ENCODE results near the gene MNS1. TPM values are rescaled to one million over a fixed set of nuclear protein-coding genes. Genes with fewer than 3 reads are reported as not detected.

The MNS1 gene
- total RNA-seq, 1 donor = 2.2 TPM

DNA sequence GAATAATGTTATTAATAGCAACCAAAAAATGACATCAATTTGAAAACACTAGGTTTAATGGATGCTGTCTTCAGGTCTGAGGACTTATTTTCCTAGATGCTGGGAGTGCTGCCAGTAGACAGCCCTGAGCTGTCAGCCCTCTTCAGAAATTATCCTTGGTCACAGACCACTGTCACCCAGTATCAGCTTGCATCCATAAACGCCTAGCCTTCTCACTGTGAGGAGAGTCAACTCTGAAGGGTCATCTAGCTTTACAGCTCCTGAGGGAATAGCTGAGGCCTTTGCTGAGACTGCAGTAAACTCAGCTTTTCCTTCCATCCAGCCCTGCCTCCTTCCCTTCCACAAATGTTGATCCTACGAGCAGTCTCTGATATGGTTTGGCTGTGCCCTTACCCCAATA, 19.4 kb upstream of the MNS1 start:
- Histone ChIP-seq H3K4me2 (ENCODE audit: insufficient read depth, low read length) (no peak overlapping the region), H2AFZ (ENCODE audit: low read length) (peak overlapping the region; percentile 41), H3K4me3 (ENCODE audit: insufficient read depth, low read length) (no peak overlapping the region), H3K27me3 (ENCODE audit: insufficient read depth, low read length) (peaks cover 8% of the 10 kb centered on the region), H3K27ac (ENCODE audit: low read depth, low read length) (no peak overlapping the region), H3K79me2 (ENCODE audit: insufficient read depth, low read length) (no peaks in the 10 kb centered on the region), H3K9me3 (ENCODE audit: low read depth, low read length) (no peaks in the 10 kb centered on the region), H3K36me3 (ENCODE audit: insufficient read depth, low read length) (no peaks in the 10 kb centered on the region), H4K20me1 (ENCODE audit: insufficient read depth, low read length) (no peaks in the 10 kb centered on the region), H3K4me1 (ENCODE audit: insufficient read depth, low read length) (peaks cover 4% of the 10 kb centered on the region)
- DNase-seq (ENCODE audit: insufficient read length, low spot score, missing footprints) = peak; percentile 62
- TF ChIP-seq, protein P1, sequence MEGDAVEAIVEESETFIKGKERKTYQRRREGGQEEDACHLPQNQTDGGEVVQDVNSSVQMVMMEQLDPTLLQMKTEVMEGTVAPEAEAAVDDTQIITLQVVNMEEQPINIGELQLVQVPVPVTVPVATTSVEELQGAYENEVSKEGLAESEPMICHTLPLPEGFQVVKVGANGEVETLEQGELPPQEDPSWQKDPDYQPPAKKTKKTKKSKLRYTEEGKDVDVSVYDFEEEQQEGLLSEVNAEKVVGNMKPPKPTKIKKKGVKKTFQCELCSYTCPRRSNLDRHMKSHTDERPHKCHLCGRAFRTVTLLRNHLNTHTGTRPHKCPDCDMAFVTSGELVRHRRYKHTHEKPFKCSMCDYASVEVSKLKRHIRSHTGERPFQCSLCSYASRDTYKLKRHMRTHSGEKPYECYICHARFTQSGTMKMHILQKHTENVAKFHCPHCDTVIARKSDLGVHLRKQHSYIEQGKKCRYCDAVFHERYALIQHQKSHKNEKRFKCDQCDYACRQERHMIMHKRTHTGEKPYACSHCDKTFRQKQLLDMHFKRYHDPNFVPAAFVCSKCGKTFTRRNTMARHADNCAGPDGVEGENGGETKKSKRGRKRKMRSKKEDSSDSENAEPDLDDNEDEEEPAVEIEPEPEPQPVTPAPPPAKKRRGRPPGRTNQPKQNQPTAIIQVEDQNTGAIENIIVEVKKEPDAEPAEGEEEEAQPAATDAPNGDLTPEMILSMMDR (IDR thresholded peaks at IDR 0.05; ENCODE audit: extremely low read depth, low read depth, low read length) = no peak

DNA sequence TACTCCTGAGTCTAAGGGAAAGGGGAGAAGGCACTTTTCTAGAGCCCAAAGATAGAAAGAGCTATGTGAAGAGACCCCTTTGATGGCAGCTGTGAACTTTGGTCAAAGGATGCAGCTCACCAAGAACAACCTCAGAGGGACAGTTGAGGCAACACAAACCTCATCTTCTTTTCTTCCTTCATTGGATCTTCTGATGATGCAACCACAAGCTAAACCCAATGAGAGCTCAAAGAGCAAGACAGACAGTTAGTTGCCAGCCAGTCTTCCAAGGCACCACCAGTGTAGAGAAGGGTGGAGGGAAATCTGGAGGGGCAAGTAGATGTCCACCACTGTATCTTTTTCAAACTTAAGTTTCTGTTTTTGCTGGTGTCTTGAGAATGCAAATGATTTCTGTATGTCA, 10.4 kb upstream of the MNS1 start:
- no peak overlapping the region for H3K27ac ChIP-seq (ENCODE audit: low read depth, low read length)
- DNase-seq (ENCODE audit: insufficient read length, low spot score, missing footprints) = no peak
- TF ChIP-seq, protein P1 (IDR thresholded peaks at IDR 0.05; ENCODE audit: extremely low read depth, low read depth, low read length) = no peak

DNA sequence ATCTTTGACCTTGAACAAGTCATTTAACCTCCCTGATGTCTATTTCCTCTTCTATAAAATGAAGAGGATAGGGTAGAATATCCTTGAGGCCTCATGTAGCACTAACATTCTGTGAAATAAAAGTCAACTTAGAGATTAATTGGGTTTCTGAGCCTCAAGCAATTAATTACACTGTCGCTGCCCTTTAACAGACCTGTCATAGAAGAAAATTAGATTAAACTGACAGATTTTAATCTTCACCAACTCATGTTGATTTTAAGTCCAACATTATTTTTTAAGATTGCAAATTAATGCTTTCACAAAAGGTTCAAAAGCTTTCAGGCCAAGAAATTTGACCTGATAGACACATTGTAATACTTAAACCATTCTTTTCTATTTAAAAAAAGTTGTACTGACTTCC, 8.1 kb upstream of the MNS1 start:
- Histone ChIP-seq H3K4me3 (ENCODE audit: insufficient read depth, low read length) (no peak overlapping the region), H3K27ac (ENCODE audit: low read depth, low read length) (no peak overlapping the region), H4K20me1 (ENCODE audit: insufficient read depth, low read length) (no peaks in the 10 kb centered on the region), H3K36me3 (ENCODE audit: insufficient read depth, low read length) (no peaks in the 10 kb centered on the region), H3K4me1 (ENCODE audit: insufficient read depth, low read length) (no peaks in the 10 kb centered on the region), H3K27me3 (ENCODE audit: insufficient read depth, low read length) (peaks cover 24% of the 10 kb centered on the region), H3K79me2 (ENCODE audit: insufficient read depth, low read length) (no peaks in the 10 kb centered on the region), H3K9me3 (ENCODE audit: low read depth, low read length) (no peaks in the 10 kb centered on the region), H2AFZ (ENCODE audit: low read length) (no peak overlapping the region), H3K4me2 (ENCODE audit: insufficient read depth, low read length) (no peak overlapping the region)
- TF ChIP-seq, protein P1 (IDR thresholded peaks at IDR 0.05; ENCODE audit: extremely low read depth, low read depth, low read length) = no peak
- DNase-seq (ENCODE audit: insufficient read length, low spot score, missing footprints) = no peak

More for the DNA sequence above, 10.4 kb upstream of the MNS1 start:
- Histone ChIP-seq H3K4me2 (ENCODE audit: insufficient read depth, low read length) (no peak overlapping the region), H3K27me3 (ENCODE audit: insufficient read depth, low read length) (peaks cover 27% of the 10 kb centered on the region), H3K36me3 (ENCODE audit: insufficient read depth, low read length) (no peaks in the 10 kb centered on the region), H3K9me3 (ENCODE audit: low read depth, low read length) (no peaks in the 10 kb centered on the region), H3K4me1 (ENCODE audit: insufficient read depth, low read length) (no peaks in the 10 kb centered on the region), H2AFZ (ENCODE audit: low read length) (no peak overlapping the region), H3K4me3 (ENCODE audit: insufficient read depth, low read length) (no peak overlapping the region), H4K20me1 (ENCODE audit: insufficient read depth, low read length) (no peaks in the 10 kb centered on the region), H3K79me2 (ENCODE audit: insufficient read depth, low read length) (no peaks in the 10 kb centered on the region)

DNA sequence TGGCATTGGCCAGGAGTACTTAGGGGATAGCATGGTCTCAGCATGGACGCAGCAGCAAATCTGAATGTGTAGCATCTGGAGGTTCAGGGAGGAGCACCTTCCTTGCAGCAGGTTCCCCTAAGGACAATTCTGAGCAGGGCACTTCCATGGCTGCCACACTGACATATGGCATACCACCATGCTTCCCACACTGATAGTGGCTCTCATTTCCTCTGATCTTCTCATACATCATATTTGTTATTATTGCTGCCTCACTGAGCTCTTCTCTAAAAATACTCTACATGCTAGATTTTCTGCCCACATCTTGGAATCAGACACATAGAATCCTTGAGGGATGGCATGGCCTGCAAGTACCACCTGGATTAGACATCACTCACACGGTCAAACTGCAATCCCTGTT, 7.3 kb upstream of the MNS1 start:
- no peak overlapping the region for H3K27ac ChIP-seq (ENCODE audit: low read depth, low read length)

More for the DNA sequence above, 7.3 kb upstream of the MNS1 start:
- H3K4me3 ChIP-seq (ENCODE audit: insufficient read depth, low read length) = no peak overlapping the region
- DNase-seq (ENCODE audit: insufficient read length, low spot score, missing footprints) = no peak
- no peaks in the 10 kb centered on the region for H3K9me3 ChIP-seq (ENCODE audit: low read depth, low read length)
- no peaks in the 10 kb centered on the region for H3K79me2 ChIP-seq (ENCODE audit: insufficient read depth, low read length)
- no peaks in the 10 kb centered on the region for H3K36me3 ChIP-seq (ENCODE audit: insufficient read depth, low read length)
- no peaks in the 10 kb centered on the region for H3K4me1 ChIP-seq (ENCODE audit: insufficient read depth, low read length)
- H4K20me1 ChIP-seq (ENCODE audit: insufficient read depth, low read length) = no peaks in the 10 kb centered on the region
- H2AFZ ChIP-seq (ENCODE audit: low read length) = no peak overlapping the region
- no peak overlapping the region for H3K4me2 ChIP-seq (ENCODE audit: insufficient read depth, low read length)
- TF ChIP-seq, protein P1 (IDR thresholded peaks at IDR 0.05; ENCODE audit: extremely low read depth, low read depth, low read length) = no peak
- H3K27me3 ChIP-seq (ENCODE audit: insufficient read depth, low read length) = peaks cover 24% of the 10 kb centered on the region
